HG03175 (cell line): ENCODE results near the gene CRYBB1.

Experiments used
- ATAC-seq: cut with Tn5 transposase; IDR thresholded peaks from one replicate; pipeline ENCODE4 v1.9.1; 2021; ENCODE audit warnings: mild to moderate bottlenecking, moderate library complexity; ENCODE audit not compliant: unreplicated experiment

Gene CRYBB1

DNA sequence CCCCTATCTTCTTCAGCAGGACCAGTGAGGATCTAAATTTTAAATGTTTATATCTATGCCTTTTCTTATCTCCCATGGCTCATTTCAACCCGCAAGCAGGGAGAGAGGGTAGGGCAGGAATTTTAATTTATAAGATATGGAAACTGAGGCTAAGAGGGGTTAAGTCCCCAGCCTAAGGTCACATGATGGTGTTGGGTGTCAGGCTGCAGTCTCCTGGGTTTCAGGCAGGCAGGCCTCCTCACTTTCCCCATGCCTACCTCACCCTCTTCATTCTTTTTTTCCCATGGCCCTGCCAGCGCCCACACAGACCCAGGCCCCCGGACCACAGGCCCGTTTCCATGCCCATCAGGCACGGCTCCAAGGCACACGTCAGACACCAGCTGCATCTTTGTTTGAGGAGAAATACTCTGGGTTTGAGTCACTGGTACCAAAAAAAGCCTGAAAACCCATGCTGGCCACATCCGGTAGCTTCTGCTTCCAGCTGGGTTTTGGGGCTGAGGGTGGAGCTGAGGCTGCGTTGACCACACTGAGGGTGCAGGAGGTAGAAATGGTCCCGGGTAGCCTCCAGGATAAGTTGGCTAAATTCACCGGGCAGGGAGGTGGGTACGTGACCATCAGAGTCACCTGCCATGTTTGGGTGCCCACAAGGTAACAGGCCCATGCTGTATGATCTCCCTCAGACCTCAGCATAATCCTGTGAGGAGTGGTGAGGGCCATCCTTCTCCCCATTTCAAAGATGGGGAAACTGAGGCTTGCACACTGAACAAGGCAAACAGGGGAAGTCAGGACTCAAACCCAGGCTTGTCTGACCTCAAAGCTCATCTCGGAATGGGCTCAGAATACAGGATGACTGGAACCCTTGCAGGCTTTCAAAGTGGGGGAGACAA lies 7.5 kb downstream of the CRYBB1 start:
- ATAC-seq, result peak; percentile 74

DNA sequence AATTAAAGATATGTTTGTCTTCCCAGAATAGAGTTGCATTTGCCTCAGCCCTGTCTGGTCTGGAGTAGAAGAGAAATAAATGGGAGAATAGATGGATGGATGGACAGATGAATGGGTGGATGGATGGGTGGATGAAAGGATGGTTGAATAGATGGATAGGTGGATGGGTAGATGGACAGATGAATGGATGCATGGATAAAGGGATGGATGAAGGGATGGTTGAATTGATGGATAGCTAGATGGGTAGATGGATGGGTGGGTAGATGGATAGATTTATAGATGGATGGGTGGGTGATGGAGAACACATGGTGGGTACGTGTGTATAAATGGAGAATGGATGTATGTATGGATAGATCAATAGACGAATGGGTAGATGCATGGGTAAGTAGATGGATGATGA lies 8.5 kb downstream of the CRYBB1 start:
- no peak for ATAC-seq

DNA sequence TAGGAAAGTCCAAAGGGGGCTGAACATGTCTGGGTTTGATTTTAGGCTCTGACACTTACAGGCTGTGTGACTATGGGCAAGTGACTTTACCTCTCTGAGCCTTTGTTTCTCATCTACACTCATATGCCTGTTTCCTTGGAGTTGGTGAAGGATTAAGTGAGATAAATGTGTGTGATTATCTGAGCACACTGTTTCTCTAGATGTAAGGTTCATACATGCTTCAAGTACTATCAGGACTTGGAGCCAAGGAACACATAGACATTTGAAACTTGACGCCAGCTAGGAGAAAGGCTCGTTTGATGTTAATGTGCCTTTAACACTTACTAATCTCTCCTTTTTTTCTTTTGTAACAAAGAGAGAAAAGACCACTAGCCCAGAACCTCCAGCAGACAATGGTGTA lies 9.7 kb downstream of the CRYBB1 start:
- no peak for ATAC-seq

DNA sequence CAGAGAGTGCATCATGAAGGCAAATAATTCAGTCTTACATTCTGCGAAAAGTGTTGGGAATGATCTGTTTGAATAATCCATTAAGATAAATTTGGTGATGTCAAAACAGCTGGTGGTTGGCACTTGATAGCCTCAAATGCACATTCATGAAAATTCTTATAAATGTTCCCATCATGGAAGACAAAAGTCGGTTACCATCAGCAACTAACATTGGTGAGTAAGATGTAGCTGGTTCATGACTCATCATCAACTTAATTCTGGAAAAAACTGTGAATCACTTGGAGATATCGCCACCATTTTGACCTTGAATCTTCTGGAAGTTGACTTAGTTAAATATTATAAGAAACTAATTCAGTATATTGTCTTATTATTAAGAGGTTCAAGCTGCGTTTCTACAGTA lies 11.2 kb downstream of the CRYBB1 start:
- ATAC-seq, result no peak

DNA sequence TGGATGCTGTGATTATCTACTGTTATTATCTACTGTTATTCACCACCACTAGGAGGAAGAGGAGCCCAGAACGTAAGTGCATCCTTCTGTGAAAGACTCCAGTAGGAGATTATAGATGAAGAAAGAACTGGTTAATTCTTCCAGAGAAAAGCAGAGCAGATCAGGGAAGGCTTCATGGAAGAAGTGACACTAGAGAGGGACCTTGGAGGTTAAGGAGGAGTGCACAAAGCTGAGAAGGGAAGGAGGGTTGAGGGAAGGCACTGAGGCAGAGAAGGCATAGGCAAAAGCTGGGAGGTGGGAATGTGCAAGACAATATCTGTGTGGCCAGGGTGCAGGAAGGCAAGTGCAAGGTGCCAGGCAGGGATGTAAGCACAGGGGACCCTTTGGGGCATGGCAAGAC lies 13.5 kb downstream of the CRYBB1 start:
- ATAC-seq, result no peak

DNA sequence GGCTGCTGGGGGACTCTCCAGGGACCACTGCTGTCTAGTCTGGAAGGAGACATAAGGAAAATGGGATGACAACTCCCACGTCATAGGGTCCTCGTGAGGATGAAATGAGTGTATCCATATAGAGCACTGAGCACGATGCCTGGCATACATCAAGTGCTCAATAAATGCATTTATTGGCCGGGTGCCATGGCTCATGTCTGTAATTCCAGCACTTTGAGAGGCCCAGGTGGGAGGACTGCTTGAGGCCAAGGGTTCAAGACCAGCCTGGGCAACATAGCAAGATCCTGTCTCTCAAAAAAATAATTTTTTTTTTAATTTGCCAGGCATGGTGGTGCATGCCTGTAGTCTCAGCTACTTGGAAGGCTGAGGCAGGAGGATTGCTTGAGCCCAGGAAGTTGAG lies 15.7 kb downstream of the CRYBB1 start:
- no peak for ATAC-seq

DNA sequence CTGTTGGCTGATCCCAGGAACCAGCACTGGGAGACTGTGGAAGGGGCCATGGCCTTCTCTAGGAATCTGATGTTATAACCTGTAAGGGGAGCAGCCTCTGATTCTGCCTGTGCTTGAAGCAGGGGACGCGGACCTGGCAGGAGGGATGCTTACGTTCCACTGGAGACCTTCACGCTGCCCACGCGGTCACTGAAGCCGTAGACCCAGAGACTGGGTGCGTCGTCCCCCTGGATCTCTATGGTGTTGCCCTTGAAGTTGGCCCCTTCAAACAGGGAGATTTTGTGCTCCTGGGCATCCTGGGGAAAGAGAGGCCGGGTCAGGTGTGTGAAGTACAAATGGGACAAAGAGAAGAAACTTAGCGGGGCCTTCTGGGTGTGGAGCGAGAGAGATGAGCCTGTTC lies 16.1 kb downstream of the CRYBB1 start:
- ATAC-seq, result no peak

DNA sequence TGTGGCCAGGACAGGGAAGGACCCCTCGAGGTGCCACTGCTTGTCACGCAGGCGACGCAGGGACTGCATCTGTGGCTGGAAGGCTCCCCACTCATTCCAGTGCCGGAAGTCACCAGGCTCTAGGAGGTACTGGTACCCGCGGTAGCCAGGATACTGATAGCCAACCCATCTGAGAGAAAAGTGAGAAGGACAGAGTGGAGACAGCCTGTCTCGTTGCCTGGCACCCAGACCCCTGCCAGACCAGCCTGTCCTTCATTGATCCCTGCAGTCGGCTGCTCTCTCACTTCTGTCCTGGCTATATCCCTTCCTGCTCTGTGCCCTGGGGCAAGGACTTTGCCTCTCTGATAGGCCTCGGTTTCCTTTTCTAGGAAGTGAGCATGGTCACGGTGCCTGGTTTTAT lies 18.3 kb downstream of the CRYBB1 start:
- no peak for ATAC-seq

DNA sequence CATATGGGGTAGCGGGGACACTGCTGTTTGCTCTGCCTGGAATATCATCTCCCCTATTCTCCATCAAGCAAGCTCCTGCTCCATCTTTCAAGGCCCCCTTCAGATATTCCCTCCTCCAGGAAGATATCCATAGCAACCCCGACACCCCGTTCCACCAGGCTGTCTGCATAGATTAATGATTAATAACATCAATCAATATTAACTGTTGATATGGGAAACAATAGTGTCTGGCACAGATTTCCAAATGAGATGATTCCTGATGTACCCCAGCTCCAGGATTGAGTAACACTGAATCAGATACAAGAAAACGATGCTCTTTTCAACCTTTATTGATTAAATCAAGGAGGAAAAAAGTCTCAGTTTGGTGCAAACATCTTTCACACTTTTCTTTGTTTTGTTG lies 20.3 kb downstream of the CRYBB1 start:
- no peak for ATAC-seq

DNA sequence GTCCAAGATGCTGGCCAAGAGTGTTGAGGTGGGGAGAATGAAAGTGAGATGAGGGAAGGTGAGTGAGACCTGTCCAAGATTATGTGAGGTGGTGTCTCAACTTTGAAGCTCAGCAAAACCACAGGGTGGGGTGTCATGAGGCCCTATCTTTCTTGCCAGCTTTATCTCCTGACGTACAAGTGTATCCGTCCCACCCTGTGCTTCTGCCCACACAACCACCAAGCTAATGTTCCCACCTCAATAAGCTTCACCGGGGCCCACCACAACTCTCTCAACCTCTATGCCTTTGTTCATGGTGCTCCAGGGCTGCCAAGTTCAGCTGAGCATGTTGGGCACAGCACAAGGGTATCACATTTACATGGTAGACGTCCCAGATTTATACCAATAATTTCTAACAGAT lies 20.8 kb downstream of the CRYBB1 start:
- ATAC-seq, result no peak

DNA sequence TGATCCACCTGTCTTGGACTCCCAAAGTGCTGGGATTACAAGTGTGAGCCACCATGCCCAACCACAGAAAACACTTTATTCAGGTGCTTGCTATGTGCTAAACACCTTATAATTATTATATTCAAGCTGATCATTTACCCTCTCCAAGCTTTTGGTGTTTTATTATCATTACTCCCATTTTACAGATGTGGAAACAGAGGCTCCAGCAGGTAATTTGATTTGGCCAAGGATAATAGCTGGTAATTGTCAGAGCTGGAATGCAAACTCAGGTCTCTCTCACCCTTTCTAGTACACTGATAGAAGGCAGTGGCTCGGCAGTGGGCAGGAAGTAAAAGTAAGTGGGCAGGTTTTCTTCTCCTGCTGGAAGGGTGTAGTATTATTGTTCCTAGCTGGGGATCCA lies 24.1 kb downstream of the CRYBB1 start:
- ATAC-seq, result no peak

DNA sequence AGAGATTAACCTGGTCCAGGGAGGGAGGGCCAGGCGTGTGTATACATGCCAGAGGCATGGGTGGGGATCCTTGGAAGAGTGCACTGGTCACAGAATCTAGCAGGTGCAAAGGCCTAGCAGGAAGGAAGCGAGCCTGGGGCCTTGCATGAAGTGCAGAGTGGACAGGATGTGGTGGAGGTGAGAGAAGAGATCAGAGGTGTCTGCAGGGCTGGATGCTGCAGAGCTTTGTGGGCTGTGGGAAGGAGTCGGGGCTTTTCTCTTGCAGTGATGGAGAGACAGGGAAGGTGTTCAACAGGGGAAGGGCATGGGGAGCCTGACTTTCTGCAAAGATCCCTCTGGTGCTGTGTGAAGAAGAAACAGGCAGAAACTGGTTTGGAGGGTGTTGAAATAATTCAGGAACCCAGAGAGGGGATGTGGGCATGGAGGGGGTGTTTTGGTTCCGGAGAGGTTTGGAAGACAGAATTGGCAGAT lies 25.4 kb downstream of the CRYBB1 start:
- peak; percentile 71 for ATAC-seq

DNA sequence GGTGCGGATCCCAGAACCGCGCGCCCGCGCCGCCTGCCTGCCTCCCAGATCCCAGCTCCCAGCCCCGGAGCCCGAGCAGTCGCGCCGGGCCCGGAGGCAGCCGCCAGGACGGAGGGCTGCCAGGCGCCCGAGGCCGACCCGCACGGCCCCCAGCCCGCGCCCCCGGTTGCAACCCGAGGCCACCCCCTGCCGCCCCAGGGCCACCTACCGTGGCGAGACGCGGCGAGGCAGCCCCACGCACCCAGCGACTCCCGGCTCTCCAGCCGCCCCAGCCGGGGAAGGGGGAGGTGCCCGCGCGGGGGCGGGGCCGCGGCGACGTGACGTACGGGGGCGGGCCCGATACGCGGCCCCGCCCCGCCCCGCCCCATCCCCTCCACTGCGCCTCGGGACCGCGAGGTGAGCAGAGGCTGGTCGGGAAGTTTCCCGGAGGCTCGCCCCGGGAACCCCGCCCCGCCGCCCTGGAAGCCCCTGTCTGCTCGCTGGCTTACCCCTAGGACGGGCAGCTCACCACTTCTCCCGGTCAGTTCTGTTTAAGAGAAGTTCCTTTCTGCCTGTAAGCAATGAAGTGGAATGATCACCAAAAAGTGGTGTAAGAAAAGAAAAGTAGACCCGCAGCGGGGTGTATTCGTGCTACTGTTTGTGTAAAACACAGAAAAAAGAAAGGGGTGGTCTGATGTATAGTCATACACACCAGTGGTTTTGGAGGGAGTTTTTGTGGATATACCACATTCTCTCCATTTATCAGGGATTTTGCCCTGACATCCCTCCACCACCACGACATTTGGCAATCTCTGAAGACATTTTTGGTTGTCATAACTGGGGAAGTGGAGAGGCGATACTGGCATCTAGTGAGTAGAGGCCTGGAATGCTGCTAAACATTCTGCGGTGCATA lies 27.7 kb downstream of the CRYBB1 start, which contains the start of gene TPST2:
Gene TPST2, minus strand, starts transcription at position 288 of the 892 bp plus-strand sequence. CDS start 48,502 bp downstream, outside the sequence.
- peak; percentile 59 for ATAC-seq

DNA sequence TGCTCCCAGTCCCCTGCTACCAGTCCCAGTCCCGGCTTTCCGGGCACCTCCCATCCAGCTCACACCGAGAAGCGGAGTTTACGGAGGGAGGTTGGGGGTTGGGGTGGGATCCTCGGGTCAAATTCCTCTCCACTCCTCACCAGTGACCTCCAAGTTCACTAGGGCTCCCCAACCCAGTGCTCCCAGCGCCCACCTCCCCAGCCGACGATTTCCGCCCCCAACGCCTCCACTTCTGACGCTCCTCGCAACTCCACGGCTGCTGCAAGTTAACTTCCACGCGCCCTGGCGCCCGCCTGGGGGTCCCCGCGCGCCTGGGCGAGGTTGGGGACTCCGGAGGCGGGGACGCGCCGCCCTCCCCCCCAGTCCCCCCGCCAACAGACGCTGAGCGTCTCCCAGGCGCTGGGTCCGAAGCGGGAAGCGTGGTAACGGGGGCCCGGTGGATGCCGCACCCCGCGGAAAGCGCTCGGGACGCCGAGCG lies 28.4 kb downstream of the CRYBB1 start:
- peak; percentile 8 for ATAC-seq

DNA sequence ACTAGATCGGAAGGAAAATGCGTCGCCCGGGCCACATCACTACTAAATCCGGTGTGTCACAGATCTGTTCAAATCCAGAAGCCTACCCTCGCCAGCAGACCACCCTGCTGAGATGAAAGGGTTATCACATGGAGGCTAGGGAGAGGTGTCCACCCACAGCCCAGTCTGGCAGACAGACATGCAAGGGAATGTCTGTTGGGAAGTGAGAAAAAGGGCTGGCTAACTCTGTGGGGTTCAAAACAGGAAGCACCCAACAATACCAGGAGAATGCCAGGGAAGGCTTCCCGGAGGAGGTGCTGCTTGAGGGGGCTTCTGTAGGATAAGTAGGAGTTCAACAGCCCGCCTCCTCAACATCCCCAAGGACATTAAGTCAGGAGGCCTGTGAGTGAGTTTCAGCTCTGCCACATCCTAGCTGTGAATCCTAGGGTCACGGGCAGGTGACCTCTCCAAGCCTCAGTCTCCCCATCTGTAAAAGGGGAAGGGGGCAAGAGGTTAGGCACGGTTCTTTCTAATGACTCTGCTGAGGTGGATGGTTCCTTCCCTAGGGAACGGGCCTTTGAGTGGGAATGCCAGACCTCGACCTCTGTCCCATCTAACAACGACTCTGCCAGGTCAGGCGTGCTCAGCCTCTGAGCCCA lies 29.0 kb downstream of the CRYBB1 start:
- ATAC-seq, result no peak

DNA sequence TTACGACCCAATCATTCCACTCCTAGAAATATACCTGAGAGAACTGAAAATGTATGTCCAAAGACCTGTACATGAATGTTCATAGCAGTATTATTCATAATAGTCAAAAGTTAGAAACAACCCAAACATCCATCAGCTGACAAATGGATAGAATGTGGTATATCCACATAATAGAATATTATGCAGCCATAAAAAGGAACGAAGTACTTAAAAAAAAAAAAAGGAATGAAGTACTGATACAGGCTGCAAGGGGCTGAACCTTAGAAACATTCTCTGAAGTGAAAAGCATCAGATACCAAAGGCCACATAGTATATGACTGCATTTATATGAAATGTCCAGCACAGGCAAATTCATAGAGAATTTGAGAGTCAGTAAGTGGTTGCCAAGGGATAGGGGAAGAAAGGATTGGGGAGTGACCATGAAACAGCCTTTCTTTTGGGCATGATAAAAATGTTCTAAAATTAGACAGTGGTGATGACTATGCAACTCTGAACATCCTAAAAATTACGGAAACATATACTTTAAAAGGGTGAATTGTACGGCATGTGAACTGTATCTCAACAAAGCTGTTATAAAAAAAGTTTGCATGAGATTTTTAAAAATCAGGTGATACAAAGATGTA lies 29.7 kb downstream of the CRYBB1 start:
- no peak for ATAC-seq

DNA sequence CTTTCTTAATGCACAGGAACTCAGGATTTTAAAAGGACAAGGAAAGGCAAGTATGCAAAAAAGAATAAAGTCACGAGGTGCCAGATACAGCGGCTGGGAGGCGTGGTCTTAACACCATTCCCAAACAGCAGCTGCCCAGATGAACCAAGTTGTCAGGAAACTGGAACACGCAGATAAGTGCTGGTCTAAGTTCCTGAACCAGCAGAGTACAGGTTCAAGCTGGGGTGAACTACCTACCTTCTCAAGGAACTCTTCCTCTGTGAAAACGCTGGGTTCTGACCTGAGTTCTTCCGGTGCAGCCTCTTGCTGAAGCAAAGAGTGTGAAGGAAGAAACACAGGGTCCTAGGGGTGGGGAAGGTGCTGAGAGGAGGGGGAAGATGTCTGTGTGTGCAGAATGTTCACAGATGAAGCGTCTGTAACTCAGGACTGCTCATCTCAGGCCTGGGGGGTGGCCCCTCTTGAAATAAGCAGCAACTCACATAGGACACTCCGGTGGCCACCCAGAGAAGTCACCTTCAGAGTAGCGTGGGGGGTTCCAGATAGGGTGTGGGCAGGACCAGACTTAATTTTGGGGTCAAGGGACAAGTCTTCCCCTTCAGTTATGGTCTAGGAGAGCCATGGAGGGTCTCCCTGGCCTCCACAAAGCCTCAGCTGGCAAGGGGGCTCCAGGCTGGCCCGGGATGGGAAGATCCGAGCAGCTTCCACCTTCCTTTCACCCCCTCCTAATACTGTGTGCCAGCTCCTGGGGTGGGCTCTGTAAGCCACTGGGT lies 31.1 kb downstream of the CRYBB1 start:
- no peak for ATAC-seq

DNA sequence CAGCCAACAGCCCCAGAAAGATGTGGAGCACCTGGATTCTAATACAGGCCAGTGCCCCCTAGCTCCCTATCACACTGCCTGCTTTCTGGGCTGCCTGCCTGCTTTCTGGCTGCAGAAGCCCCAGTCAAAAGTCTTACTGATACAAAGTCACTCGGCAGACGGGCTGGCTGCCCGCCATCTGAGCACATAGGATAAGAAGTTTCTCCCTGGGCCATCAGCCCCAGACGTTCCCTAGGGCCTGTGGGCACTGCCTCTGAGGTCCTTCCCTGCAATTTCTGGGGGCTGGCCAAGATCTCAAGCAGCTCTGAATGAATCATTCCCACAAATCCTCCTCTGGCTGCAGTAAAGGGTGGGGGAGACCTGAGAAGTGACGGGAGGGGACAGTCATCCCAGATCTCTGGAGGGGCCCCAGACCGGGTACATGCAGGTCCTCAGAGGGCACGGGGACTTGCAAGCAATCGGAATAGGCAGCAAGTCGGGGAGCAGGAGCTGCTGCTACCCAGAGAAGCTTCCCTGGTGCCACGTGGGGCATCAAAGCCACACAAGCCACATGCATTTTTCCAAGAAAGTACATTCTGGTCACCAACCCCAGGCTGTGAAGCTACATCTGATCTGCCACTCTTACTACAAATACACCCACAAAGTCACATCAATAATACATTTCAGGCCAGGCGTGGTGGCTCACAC lies 32.6 kb downstream of the CRYBB1 start:
- no peak for ATAC-seq

DNA sequence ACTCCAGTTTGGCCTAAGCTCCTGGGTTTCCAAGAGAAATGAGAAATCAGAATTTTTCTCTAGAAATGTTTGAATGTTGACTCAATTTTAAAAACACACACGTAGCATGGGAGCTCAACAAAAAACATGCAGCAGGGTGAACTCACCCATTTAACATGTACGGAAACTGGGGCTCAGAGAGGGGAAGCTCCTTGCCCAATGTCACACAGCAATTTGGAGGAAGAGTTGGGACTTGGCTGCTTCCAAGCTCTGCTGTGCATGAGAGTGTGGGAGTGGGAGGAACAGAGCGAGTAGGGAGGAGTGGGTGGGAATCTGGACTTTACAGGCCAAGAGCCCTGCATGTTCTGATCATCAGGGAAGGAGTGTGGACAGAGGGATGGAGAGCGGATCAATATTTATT lies 33.8 kb downstream of the CRYBB1 start:
- no peak for ATAC-seq
